ENCODE results near the gene RORB.

The RORB gene

DNA sequence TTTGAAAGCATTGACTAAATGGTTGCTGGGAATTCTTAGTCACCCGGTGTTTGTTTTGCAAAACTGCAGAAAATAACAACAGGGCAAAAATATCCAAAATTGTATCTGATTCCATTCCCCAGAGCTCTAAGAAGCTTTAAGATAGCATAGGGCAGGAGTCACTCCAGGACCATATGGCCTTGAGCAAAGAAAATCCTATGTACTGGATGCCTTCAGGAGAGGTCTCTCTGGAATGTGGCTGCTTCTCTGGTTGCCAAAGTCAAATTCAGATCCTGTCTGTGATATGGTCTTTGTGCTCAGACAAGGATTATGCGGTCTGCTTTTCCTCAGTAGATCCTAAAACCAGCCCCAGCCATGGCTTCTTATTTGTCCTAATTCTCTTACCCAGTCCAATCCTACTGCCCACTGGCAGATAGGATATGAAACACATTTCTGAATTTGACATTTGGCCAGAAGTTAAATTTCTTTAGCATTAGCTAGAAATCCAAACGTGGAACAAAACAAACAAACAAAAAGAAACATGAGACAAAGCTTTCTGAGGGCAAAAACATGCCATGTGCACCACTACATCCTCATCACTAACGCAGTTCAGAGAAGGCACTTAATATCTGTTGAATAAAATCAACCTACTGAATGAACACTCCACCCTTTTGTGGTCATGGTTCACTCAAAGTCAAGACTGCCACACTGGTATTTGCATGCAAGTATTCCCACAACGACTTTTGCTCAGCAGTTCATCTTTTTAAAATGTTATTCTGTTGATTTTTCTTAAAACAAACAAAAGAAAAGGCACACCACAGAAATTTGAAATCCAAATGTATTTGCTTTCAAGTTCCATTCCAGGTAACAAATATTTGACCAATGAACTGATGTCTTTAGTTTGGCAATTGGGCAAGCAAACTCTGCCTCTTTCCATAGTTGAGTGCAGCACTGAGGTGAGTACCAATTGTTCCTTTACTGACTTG, 224.8 kb downstream of the RORB start:
- no peak for DNase-seq

DNA sequence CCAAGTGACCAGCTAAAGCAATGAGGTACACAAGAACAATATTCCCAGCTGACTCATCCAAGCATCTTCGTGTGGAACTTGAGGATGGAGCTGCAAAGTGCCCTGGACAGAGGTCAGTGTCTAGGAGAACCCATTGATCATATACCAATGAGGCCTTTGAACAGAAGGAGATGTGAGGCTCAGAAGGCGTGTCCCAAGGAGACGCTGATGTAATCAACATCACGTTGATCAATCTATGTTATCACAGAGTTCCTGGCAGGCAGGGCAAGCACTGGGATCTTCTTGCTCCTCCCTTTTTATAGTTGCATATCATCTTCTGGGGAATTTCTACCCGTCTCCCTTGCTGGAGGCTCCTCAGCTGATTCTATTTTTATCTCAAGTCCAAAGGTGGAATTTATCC, 227.2 kb downstream of the RORB start:
- DNase-seq, result no peak

DNA sequence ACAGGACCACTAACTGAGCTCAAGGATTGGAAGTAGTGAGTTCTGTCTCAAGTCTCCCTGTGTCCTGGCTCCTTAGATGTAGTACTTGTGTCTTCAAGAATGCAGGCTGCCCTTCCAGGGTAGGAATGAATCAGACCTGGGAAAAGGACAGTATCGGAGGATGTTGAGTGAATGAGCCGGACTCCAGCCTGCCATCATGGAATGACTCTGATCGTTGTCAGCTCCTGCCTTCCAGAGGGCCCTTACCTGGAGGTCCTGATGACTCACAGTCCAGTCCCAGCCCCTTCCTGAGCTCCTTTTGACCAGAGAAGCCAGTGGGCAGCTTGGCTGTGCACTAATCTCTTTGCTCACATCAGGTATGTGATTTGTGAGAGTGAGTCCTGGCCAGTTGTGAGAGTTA, 229.4 kb downstream of the RORB start:
- DNase-seq, result no peak

- DNase-seq, result no peak
Measured at GRCh38 chr9:74728176-74728575, 231.0 kb downstream of the RORB start.

GRCh38 chr9:74729136-74729695, 232.1 kb downstream of the RORB start:
- no peak for DNase-seq

DNA sequence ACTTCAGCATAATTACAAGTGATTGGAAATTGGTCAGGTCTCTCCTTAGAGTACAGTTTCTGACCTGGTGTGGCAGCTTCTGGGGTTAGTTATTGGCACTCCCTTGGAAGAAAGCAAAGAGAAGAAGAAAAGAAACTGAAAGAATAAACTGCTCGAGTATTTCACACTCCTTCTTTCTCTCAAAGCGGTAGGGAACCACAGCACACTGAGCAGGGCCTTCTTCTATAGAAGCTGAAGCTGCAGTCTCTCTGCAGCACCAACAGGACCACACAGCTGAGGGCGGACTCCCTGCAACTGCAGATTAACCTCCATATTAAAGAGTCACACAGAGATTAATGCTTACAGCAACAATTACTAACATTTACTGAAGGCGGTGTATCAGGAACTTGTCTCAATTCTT, 238.6 kb downstream of the RORB start:
- no peak for DNase-seq

GRCh38 chr9:74736646-74737045, 239.5 kb downstream of the RORB start:
- DNase-seq, result no peak

DNA sequence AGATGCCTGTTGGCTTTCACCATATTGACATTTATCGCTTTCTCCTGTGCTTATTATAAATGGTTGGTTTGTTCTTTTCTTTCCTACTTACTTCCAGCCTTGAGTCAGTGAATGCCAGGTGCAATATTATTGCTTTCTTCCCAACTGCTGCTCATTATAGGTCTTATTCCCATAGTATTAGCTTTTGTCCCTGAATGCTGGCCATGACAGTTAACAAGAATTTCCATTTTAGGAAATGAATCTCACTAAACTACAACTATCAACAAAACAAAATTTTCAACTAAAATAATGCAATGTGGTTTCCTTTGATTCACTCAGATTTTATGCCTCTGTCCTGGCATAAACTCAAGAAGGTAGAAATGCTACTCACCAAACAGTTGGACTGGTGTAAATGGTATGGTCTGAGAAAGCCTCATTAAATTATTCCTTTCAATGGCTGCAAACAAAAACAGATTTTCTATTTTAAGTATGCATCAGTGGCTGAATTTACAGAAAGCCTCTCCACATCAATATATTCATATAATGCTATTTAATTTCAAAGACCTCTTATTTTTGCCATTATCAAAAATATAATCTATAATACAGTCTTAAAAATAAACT, 245.2 kb downstream of the RORB start:
- DNase-seq, result no peak

Data from NCI-H1436 (cell line).